MM.1S (cell line): Measurements from ENCODE around the gene TMIGD2.

Experiments
- CTCF ChIP-seq: fragments of 300-600 bp; sonication (generic); IDR thresholded peaks from 2 replicates; pipeline ENCODE4 v1.5.1; 2016; ENCODE audit warnings: antibody characterized with exemption, low read length, mixed read lengths
- EZH2 ChIP-seq: fragments of 300-600 bp; sonication (generic); optimal IDR thresholded peaks from 2 replicates; pipeline ENCODE3; 2017; ENCODE audit warnings: low read depth, mild to moderate bottlenecking, antibody characterized with exemption, low read length, mixed read lengths
- EZH2phosphoT487 ChIP-seq: fragments of 300-600 bp; sonication (generic); IDR thresholded peaks from 2 replicates; pipeline ENCODE4 v1.6.1; 2018; ENCODE audit warnings: antibody characterized with exemption, low read length

GRCh38 chr19:4260613-4261191 lies 41.5 kb downstream of the TMIGD2 start:
- no peak for TF ChIP-seq CTCF
- no peak for TF ChIP-seq EZH2
- TF ChIP-seq EZH2phosphoT487 = no peak
